Measurements from ENCODE around the gene DIPK1C.

DIPK1C gene

DNA sequence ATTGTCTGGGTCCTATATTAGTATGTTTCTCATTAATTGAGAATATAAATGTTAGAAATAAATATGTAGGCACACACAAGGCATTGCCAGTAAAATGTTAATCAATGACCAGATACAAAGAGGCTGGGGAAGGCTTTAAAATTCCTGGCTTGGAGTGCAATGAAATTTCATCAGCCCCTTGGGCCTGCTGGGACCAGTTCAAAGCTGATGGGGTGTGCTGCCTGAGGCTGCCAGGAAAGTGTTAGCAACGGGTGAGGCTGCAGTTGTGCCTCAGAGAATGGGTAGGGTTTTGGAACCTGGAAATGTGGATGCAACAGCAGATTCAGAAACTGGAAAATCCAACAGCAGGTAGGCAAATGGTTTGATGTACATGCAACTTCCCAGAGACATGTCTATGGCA is 68.9 kb downstream of the DIPK1C start:
- no peak for DNase-seq (ENCODE audit: low spot score)

DNA sequence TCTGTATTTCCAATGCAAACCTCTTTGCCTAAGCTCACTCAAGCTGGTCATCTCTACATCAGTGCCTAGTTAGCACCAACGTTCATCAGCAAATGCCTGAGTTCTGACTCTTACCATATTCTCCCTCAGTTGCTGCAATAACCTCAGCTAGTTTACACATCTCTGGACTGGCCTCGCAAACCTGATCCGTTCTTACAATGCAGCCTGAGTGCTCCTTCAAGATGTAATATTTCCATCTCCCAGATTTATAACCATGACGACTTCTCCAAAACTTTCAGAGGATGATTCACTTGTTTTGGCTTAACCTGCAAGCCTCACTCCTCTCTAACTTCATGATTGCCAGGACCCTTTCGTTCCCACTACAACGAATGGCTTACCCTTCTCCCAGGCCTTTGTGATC is 69.7 kb downstream of the DIPK1C start:
- DNase-seq (ENCODE audit: low spot score), result no peak
